Activated CD4-positive, alpha-beta T cell treated with anti-CD3 and anti-CD28 coated beads, Interleukin-2, amount 50 U/mL, for 48 hours (primary cell): Measurements from ENCODE around the gene HSP90AB1.
A peak's percentile ranks its signal among the peaks of the same experiment; 100 is the strongest.

ENCODE experiments used
- DNase-seq, 2 experiments: peaks; one replicate each; pipeline ENCODE4 v3.0.0-alpha.2; 2020

Gene HSP90AB1

DNA sequence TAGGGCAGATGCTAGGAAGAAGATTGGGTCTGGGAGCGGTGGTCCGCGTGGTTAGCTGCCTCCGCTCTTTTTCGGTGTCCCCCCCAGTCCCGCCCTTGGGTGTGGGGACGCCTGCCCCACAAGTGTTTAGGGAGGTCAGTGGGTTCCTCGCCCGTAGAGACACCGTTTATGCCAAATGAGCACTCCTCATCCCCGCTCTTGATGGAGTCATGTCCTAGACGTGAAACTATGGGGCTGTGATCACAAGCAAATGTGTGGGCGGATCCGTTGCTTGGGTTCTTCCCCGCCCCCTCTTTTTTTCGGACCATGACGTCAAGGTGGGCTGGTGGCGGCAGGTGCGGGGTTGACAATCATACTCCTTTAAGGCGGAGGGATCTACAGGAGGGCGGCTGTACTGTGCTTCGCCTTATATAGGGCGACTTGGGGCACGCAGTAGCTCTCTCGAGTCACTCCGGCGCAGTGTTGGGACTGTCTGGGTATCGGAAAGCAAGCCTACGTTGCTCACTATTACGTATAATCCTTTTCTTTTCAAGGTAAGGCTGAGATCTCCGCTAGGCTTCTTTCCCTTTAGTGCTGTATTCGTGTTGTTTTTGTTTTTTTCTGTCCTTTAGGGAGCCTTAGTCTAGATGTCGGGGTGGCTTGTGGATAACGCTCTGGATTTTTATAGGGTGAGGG is at the start of gene HSP90AB1:
HSP90AB1 (plus strand) TSS at position 439 of the 675 bp plus-strand sequence. CDS start 1,529 bp downstream, outside the sequence.
- peak; percentile 98 for DNase-seq

DNA sequence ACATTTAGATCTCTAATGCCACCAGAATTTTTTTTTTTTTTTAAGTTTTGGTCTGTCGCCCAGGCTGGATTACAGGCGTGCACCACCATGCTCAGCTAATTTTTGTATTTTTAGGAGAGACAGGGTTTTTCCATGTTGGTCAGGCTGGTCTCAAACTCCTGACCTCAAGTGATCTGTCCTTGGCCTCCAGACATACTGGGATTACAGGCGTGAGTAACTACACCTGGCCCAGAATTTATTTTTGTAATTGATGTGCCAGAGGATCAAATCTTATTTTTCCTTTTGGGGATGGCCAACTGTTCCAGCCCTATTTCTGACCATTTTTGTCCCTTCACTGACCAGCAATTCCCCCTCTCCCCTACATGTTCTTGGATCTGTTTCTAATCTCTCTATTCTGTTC is 48.2 kb upstream of the HSP90AB1 start:
- no peak for DNase-seq

DNA sequence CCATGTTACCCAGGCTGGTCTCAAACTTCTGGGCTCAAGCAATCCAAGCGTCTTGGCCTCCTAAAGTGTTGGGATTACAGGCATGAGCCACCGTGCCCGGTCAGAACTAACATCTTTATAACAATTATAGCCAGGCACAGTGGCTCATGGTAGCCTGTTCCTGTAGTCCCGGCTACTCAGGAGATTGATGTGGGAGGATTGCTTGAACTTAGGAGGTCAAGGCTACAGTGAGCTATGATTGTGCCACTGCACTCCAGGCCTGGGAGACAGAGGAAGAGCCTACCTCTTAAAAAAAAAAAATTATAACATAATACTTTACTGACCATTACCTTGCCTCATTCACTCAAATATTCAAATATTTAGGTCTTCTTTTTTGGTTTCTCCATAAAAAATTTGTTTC is 47.0 kb upstream of the HSP90AB1 start:
- no peak for DNase-seq

DNA sequence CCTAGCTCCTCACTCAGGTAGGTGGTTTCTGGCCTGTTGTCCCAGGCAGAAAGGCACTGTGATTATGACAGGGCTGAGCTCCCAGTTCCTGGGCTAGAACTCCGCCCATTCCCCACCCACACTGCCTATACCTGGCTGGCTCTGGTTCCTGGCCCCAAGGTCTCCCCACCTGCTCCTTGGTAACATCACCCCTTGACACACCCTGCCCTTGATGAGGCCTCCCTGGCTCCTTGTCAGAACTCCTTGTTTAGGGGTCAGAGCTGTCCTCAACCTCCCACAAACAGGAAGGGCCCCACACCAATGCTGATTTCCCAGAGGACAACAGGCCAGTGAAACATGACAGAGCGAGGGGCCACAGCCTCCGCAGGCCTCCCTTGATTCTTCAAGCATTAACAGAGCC is 45.7 kb upstream of the HSP90AB1 start:
- DNase-seq, result no peak

DNA sequence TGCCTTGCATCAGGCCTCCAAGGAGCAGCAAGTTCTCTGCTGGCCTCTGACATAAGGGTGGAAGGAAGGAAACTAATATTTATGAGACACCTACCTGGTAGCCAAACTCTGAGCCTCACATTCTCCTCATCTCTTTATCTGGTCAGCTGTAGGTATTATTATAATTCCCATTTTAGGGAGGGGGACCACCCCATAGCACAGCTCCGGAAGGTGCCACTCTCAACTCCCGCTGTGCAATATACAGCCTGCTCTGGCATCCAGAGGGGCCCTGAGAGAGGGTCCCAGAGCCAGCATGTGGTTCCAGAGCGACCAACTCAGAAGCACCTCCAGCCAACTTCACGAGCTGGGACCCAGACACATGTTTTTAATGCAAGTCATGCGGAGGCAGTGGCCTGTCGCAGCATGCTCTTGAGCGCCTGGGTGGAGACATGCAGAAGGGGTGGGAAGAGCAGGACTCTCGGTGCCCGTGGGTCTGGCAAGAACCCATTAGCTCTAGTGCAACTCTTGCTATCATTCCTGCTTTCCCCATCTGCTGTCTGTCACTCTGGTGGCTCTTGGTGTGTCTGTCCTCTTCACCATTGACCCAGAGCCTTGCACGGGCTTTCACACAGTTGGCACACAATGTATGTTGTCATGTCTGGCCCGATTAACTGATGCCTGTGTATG is 45.1 kb upstream of the HSP90AB1 start:
- no peak for DNase-seq

DNA sequence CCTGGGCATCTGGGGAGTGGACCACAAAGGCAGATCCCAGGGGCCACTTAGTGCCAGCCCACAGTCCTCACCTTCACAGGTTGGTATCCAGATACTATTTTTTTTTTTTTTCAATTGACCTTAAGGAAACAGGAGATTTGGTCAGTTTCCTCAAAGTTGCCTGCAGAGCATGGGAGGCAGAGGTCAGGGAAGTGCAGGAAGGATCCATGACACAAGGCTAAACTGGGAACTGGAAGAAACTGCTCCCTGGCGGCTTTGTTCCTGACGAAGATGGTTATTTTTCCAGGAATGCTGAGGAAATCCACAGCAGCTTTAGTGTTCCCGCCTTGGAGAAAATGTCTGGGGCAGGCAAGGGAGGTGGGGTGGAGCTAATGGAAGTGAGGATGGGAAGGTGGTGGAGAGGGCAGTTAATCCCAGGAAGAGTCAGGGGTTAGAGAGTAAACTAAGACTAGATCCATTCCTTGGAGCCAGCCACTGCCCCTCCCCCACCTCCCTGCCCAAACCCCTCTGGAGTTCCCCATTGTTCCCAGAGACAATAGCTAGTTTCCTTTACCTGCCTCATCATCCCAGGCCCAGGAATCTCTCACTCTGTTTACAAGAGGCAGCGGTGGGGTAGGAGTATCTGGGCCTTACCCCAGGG is 44.4 kb upstream of the HSP90AB1 start:
- DNase-seq, result no peak

DNA sequence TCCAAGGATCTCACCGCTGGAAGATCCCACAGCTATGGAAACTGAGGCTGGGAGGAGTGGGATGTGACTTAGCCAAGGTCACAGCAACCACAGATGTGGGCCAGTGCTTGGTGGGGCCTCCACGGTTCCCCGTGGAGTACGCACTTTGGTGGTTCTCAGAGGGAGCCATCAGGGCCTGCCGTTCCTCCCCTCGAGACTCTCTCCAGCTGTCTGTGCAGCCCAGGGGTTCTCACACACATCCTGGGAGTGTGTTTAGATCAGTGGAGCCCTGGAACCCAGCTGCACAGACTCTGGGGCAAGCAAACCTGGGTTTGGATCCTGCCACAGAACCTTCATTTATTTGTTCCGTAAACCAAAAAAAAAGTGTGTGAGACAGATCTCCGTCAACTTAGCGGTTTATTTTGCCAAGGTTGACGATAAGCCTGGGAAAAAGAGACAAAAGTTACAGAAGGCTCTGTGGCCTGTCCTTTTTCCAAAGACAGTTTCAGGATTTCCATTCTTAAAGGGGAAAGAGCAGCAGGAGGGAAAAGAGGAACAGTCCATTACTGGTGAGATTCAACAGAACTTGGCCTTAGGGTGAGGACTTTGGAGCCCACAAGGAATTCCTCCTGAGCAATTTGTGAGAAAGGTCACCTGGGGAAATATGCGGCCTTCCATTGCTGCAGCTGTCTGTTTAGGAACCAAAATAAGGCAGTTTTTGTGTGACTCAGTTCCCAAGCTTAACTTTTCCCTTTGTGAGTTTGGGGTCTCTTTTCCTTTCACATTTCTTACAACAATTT is 43.7 kb upstream of the HSP90AB1 start:
- no peak for DNase-seq

DNA sequence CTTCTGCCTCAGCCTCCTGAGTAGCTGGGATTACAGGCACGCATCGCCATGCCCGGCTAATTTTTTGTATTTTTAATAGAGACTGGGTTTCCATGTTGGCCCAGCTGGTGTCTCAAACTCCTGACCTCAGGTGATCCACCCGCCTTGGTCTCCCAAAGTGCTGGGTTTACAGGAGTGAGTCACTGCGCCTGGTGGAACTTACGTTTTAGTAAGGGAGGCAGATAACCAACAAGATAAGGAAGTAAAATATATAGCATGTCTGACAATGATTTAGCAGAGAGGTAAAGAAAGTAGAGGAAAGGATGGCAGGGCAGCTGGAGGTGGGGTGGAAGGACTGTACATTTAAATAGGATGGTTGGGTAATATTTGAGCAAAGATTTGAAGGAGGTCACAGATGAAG is 42.9 kb upstream of the HSP90AB1 start:
- DNase-seq, result no peak

DNA sequence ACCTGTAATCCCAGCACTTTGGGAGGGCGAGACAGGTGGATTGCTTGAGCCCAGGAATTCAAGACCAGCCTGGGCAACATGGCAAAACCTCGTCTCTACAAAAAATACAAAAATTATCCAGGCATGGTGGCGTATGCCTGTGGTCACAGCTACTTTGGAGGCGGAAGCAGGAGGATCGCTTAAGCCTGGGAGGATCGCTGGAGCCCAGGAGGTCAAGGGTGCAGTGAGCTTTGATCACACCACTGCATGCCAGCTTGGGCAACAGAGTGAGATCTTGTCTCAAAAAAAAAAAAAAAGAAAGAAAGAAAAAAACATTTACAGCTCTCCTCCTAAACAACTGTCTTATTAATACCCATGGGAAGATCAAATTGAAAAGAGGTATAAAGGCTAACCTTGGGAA is 38.9 kb upstream of the HSP90AB1 start:
- no peak for DNase-seq

DNA sequence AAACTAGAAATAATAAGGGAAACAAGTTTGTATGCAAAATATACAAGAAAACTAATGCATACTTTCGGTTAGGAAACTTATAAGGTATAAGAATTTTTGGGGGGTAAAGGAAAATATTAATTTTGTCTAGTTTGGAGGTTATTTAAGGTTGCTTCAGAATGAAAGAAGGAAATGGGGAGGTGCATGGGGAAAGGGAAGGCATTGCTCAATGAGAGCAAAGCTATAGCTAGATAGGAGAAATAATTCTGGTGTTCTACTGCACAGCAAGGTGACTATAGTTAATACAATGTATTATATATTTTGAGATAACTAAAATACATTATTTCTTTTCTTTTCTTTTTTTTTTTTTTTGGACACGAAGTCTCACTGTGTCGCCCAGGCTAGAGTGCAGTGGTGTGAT is 35.6 kb upstream of the HSP90AB1 start:
- no peak for DNase-seq

DNA sequence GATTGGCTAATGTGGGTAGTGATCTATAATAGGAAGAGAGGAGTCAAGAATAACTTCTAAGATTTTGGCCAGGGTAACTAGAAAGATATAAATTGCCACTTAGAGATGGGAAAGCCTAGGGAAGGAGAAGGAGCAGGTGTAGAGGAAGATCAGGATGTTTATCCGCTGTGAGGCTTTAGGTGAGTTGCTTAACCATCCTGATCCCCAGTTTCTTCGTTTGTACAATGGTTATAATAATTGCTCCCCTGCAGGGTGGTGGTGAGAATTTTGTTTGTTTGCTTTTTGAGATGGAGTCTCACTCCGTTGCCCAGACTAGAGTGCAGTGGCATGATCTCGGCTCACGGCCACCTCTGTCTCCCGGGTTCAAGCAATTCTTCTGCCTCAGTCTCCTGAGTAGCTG is 32.6 kb upstream of the HSP90AB1 start:
- DNase-seq, result no peak

DNA sequence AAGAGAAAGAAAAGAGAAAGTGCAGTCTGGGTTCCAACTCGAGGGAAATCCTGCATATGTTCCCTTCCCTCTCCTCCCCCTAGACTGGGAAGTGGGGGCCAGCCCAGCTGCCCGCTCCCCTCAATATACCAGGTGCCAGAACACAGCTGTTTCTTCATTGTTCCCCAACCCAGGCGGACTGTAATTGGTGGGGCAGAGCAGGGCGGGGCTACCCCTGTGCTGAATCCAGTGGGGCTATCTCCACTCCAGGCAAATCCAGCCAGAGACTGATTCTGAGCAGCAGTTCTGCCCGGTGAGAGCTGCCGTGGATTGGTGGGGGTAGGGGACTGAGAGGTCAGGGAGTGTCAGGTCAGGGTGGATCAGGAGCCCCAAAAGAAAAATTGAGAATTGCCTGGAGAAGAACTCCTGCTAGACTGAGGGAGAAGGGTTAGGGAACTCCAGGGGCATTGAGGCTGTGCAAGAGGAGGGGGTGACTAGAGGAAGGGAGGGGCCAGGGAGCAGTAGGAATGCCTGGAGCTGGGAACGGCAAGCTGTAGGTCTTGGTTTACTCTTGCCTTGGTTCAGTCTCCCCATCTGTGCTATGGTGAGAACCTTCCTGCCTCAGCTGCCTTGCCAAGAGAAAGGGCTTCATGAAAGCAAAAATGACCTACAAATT is 30.1 kb upstream of the HSP90AB1 start, which contains the start of gene MYMX:
MYMX (plus strand) TSS at position 250 of the 655 bp plus-strand sequence. CDS start 546 bp downstream, outside the sequence.
- DNase-seq, result no peak

DNA sequence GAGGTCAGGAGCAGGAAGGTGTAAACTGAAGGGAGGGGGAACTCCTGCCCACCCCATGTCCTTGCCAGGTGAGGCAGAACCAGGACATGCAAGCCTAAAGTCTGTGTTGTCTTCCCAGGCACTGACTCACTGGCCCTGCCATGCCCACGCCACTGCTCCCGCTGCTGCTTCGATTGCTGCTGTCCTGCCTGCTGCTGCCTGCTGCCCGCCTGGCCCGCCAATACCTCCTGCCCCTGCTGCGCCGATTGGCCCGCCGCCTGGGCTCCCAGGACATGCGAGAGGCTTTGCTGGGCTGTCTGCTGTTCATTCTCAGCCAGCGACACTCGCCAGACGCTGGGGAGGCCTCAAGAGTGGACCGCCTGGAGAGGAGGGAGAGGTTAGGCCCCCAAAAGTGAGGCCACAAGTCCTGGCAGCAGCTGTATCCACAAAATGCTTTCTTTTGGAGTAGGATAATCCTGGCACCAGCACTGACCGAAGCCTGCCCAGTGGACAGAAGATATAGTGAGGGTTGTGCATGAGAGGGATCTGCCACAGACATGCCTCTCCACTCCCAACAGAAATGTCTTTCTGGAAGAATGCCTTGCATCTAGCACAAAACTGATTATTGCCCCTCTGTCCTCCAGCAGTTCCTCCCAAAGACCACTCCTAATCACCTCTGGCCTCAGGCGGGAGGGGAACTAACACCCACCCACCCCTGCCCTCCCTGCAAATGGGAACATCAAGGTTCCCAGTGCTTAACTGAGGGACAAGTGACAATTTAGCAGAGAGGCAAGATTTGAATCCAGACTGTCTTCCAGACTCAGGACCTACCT is 29.4 kb upstream of the HSP90AB1 start:
- no peak for DNase-seq

DNA sequence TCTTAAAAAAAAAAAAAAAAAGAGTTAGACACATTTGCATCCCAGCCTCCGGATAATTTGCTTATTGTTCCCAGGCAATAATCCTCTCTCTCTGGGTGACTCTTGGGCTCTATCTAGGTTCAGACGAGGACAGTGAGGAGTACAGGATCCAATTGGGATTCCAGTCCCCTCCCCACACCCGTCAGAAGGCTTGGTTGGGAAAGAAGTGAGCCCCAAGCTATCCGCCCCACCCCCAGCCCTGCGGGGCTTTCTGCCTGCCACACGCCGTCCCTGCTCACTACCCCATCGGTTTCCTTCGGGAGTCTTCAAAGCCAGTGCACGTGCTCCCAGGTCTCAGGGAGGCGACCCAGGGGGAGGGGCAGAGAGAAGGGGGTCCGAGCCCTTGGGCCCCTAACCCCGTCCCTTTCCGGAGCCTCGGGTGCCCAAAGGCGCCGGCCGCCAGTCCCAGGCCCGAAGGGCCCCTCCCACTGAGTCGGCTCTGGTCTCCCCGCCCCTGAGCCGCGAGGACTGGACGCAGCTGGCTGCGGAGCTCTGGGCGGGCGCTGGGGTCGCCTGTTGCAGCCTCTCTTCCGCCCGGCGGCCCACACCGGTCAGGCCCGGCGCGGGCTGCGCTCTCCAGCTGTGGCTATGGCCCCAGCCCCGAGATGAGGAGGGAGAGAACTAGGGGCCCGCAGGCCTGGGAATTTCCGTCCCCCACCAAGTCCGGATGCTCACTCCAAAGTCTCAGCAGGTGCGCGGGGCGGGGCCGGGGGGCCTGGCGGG is 27.7 kb upstream of the HSP90AB1 start:
- DNase-seq, result peak; percentile 20 to 30

DNA sequence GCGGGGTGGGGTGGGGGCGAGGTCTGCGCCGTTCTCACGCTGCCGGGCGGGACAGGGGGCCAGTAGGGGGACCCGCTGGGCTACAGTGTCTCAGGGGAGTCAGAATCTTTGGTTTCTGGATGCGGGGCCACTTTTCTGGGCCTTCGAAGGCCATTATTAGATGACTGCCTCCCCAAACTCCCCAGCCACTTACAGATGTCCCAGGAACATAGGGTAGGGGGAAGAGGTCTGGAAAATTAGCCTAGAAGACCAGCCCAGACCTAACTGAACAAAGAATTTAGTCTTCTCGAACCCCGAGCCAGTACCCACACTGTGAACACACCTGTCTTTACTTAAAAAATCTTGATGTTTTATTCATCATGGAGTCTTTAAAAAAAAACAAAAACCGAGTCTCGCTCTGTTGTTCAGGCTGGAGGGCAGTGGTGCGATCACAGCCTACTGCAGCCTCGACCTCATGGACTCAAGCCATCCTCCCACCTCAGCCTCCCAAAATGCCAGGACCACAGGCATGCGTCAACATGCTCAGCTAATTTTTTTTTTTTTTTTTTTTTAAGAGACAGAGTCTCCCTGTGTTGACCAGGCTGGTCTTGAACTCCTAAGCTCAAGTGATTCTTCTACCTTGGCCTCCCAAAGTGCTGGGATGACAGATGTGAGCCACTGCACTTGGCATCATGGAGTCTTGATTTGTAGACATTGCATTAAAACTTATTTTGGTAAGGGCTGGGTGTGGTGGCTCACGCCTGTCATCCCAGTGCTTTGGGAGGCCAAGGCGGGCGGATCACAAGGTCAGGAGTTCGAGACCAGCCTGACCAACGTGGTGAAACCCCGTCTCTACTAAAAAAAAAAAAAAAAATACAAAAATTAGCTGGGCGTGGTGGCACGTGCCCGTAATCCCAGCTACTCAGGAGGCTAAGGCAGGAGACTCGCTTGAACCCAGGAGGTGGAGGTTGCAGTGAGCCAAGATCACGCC is 26.8 kb upstream of the HSP90AB1 start:
- no peak for DNase-seq

DNA sequence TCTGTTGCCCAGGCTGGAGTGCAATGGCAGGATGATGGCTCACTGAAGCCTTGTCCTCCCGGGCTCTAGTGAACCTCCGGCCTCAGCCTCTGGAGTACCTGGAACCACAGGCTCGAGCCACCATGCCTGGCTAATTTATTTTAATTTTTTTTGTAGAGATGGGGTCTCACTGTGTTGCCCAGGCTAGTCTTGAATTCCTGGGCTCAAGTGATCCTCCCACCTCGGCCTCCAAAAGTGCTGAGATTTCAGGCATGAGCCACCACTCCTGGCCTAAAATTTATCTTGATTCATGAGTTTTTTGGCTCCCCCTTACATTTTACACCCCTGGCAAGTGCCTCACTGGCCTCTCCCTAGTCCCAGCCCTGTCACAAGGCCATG is 26.0 kb upstream of the HSP90AB1 start:
- no peak for DNase-seq

DNA sequence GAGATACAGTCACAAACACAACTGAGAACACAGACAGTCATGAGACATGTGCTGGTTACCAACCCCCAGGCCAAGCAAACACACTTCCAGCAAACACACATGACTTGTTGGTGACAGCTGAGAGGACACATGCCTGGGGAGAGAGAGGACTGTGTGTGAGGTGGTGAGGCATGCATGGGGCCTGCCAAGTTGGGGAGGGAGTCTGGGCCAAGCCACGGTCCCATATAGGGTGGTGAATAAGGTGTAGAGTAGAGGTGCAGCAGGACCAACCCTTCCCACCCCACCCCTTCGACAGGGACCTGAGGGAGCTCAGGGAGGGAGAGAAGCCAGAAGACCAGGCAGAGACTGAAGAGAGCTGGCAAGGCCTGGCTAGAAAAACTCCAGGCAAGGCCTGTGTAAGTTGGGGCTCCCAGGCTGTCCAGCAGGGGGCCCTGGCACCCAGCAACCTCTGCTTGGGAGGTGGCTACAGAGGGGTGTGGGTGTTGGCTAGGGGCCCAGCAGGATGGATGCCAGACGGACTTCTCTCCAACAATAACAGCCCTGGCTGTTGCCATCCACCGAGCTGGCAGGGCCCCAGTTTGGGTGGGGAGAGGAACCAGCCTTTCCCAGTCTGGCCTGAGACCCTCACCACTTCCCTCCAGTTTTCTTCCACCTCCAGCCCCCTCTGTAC is 25.5 kb upstream of the HSP90AB1 start:
- peak; percentile 81 to 84 for DNase-seq

DNA sequence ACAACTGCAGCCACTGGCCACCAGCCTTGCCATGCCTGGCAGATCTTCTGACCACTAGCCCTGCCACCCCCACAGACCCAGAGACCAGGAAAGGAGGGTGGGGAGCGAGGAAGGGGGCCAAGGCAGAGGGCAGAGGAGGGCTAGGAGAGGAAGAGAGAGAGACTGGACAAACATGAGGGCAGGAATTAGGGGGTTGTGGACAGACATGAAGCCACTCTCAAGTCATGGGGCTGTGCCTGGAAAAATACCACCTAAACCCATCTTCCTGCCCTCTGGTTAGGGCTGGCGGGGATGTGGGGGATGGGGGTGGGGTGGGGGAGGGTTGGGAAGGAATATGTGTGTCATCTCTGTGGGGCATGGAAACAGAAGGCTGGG is 25.0 kb upstream of the HSP90AB1 start:
- DNase-seq, result no peak
